ENCODE measurements around the gene SYTL5. TPM values are rescaled to one million over a fixed set of nuclear protein-coding genes. Genes with fewer than 3 reads are reported as not detected.

The SYTL5 gene
- total RNA-seq, 2 experiments from 2014 or later: not detected

DNA sequence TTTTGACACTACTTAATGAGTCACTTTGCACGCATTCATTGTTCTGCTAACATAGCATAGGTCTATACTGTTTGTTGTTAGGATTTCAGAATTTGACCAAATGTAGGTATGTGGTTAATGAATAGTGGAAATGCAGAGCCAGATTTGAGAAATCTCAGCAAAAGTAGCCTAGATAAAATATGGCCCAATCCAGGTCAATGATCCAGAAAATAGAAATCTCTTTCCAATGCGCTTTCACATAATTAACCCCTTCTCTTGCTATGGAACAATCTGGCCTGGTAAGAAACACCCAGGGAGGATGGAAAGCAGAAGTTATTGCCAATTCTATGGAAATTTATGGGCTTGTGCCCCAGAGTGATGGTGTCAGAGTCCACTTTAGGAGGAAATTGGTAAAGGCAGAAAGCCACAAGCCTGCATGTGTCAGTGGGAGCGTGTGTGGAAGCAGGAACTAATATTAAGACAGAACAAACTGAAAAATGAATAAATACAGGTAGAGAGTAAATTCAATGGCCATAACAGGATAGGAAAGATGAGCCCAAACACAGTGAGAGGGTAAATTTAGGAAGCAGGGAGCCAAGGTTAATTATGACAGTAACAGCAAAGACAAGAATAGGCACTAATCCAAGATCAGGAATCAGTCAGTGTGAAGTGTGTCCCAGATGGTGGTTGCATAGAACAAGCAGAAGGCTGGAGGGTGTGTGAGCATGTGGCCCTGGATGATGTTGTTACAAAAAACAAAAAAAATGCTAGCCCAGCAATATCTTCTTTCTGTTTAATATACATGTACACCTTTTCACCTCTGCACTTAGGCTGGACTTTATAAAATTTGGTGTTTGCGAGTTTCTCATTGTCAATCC, 102.9 kb downstream of the SYTL5 start:
- CTCF ChIA-PET: no interaction called here
- ATAC-seq: no peak
- Mint-ChIP-seq H3K4me1 (peaks cover 6% of the 10 kb centered on the region), H3K4me3 (no peak overlapping the region), H3K9me3 (ENCODE audit: low read depth) (no peaks in the 10 kb centered on the region), H3K27ac (no peak overlapping the region), H3K27me3 (peaks cover 3% of the 10 kb centered on the region), H3K36me3 (no peaks in the 10 kb centered on the region)
- DNase-seq: no peak

DNA sequence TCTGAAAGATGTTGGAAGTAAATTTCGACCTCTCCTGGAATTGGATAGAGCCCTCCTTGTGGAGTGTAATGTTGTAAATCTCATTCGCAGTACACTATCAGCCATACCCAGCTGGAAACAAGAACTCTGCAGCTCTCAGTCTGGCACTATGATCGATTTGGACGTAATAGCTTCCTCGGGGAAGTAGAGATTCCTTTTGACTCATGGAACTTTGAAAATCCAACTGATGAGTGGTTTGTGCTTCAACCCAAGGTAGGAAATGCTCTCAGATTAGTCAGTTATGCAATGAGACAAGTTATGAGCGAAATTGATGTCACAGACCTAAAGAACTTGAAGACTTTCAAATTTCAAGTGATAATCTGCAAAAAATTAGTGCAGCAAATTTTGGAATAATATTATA, 103.9 kb downstream of the SYTL5 start:
- no peaks in the 10 kb centered on the region for H3K4me1 Mint-ChIP-seq
- ATAC-seq (no peak), DNase-seq (no peak)
- no peaks in the 10 kb centered on the region for H3K9me3 Mint-ChIP-seq (ENCODE audit: low read depth)
- H3K36me3 Mint-ChIP-seq: no peaks in the 10 kb centered on the region
- no peak overlapping the region for H3K27ac Mint-ChIP-seq
- CTCF ChIA-PET: no interaction called here
- H3K4me3 Mint-ChIP-seq: no peak overlapping the region
- H3K27me3 Mint-ChIP-seq: peaks cover 3% of the 10 kb centered on the region

DNA sequence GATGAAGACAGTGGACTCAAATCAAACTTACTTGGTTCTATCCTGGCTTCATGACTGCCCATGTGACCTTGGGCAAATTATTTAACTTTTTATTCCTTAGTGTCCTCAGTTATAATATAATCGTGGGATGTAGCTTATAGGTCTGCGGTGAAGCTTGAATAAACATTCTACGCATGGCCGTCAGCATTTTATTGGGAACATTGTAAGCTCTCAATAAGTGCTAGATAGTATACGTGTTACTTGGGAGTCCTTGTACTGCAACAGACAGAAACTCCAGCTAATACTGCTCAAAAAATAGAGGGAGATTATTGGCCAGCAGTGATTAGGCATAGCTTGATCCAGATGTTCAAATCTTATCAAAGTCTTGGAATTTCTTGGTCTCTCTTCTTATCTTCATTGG, 104.8 kb downstream of the SYTL5 start:
- H3K9me3 Mint-ChIP-seq (ENCODE audit: low read depth): no peaks in the 10 kb centered on the region
- no peak overlapping the region for H3K4me3 Mint-ChIP-seq
- ATAC-seq (no peak), DNase-seq (no peak)
- H3K4me1 Mint-ChIP-seq: no peaks in the 10 kb centered on the region
- peaks cover 3% of the 10 kb centered on the region for H3K27me3 Mint-ChIP-seq
- H3K27ac Mint-ChIP-seq: no peak overlapping the region
- CTCF ChIA-PET: no interaction called here
- H3K36me3 Mint-ChIP-seq: no peaks in the 10 kb centered on the region

DNA sequence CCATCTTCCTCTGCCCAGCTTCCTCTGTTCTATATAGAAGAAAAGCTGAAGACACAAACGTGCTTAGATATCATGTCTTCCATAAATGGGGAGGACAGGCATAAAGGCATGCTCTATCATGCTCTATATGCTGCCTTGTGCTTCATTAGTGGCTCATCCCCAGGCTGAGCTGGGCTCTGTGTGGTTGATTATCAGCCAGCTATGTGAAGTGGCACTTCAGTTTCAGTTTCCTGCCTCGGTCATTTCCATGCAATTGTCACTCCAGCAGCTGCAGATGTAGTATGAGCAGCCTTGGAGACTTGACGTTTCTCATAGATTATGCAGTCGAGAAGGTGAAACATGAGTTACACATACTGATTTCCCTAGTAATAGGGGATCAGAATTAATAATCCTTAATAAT, 106.2 kb downstream of the SYTL5 start:
- ATAC-seq: no peak
- Mint-ChIP-seq H3K4me3 (no peak overlapping the region), H3K4me1 (no peaks in the 10 kb centered on the region), H3K27ac (no peak overlapping the region), H3K36me3 (no peaks in the 10 kb centered on the region), H3K27me3 (peaks cover 3% of the 10 kb centered on the region), H3K9me3 (ENCODE audit: low read depth) (no peaks in the 10 kb centered on the region)
- CTCF ChIA-PET: no interaction called here
- no peak for DNase-seq

DNA sequence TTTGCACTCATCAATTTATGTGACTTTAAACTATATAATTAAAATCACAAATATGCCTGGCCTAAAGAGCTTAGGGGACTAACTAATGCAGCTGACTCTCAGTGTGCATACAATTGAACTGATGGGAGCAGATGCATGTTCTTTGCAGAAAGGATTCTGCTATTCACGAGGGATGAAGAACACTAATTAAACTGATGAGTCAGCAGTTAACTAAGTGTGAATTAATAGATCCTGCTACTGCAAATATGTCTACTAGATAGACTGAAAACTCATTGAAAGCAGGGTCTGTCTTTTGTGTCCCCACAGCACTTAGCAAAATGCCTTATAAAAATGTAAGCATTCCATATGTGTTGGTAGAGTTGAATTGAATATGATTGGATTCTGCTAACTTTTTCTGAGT, 110.4 kb downstream of the SYTL5 start:
- DNase-seq: no peak
- ATAC-seq: no peak
- Mint-ChIP-seq H3K36me3 (no peaks in the 10 kb centered on the region), H3K9me3 (ENCODE audit: low read depth) (no peaks in the 10 kb centered on the region), H3K27me3 (no peaks in the 10 kb centered on the region), H3K27ac (no peak overlapping the region), H3K4me1 (no peaks in the 10 kb centered on the region), H3K4me3 (no peak overlapping the region)
- CTCF ChIA-PET: no interaction called here

DNA sequence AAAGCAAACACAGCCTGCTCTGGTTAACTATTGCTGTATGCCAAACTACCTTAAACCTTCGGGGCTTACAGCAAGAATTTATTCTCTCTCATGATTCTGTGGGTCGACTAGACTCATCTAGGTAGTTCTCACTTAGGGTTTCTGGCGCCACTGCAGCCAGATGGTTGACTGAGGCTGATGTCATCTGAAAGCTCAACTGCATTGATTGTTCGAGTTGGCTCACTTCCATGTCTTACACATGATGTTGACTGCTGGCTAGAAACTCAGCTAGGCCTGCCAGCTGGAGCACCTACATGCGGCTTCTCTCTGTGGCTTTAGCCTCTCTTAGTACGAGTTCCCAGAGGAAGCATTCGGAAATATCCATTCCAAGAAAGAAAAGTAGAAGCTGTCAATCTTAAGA, 111.1 kb downstream of the SYTL5 start:
- Mint-ChIP-seq H3K4me1 (no peaks in the 10 kb centered on the region), H3K27ac (no peak overlapping the region), H3K9me3 (ENCODE audit: low read depth) (no peaks in the 10 kb centered on the region), H3K27me3 (peaks cover 2% of the 10 kb centered on the region), H3K36me3 (no peaks in the 10 kb centered on the region), H3K4me3 (no peak overlapping the region)
- CTCF ChIA-PET: no interaction called here
- no peak for ATAC-seq
- DNase-seq: no peak

DNA sequence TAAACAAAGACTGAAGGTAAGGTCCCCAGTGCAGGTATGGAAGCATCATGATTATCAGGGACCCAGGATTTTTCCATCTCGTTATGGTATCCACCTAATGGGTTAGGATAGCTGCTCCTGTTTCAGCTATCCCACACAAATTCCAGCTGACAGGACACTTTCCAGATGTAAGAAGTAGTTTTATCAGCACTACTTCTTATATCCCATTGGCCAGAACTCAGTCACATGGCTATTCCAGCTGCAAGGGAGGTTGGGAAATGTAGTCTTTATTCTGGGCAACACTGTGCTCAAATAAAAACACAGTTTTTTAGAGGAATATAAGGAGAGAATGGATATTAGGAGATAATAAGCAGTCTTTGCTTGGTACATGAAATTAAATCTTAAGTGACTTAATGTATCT, 117.6 kb downstream of the SYTL5 start:
- DNase-seq (no peak), ATAC-seq (no peak)
- Mint-ChIP-seq H3K27me3 (peaks cover 2% of the 10 kb centered on the region), H3K36me3 (no peaks in the 10 kb centered on the region), H3K4me3 (no peak overlapping the region), H3K27ac (no peak overlapping the region), H3K4me1 (no peaks in the 10 kb centered on the region), H3K9me3 (ENCODE audit: low read depth) (no peaks in the 10 kb centered on the region)
- CTCF ChIA-PET: no interaction called here

DNA sequence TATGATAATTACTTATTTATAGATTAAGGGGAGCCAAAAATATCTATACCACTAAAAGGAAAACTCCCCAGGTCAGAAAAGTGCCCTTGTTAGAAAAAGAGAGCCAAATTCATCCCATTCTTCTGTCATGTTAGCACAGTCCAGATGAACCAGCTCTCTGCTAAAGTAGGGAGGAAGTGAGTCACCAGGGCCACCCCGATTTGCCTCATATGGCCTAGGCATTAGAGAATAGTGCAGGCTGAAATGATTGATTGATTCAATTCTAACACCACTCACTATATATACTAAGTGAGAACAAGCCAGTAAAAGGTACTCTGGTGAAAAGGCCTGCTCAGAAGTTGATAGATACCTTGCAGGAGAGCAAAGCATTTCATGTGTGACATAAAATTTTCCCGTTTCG, 119.8 kb downstream of the SYTL5 start:
- Mint-ChIP-seq H3K27me3 (peaks cover 2% of the 10 kb centered on the region), H3K36me3 (no peaks in the 10 kb centered on the region), H3K4me1 (no peaks in the 10 kb centered on the region), H3K27ac (no peak overlapping the region), H3K4me3 (no peak overlapping the region), H3K9me3 (ENCODE audit: low read depth) (no peaks in the 10 kb centered on the region)
- CTCF ChIA-PET: no interaction called here
- no peak for ATAC-seq
- no peak for DNase-seq

DNA sequence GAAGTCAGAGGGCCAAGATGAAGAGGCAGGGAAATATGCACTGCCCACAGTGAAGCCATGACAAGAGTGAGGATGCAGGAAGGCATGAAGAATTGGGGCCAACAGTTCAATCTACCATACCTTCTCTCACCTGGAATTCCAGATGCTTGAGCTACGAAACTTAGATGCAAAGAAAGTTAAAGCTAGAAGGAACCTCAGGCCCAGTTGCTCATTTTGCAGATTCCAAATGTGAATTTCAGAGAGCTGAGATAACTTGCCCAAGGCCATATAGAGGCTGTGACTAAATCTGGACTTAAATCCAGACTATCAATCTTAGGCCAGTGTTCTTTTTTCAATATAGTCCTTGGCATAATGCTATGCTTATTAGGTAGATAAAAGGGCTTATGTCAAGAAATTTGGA, 121.6 kb downstream of the SYTL5 start:
- H3K4me3 Mint-ChIP-seq: no peak overlapping the region
- no peaks in the 10 kb centered on the region for H3K4me1 Mint-ChIP-seq
- CTCF ChIA-PET: no interaction called here
- H3K36me3 Mint-ChIP-seq: no peaks in the 10 kb centered on the region
- ATAC-seq: no peak
- no peaks in the 10 kb centered on the region for H3K9me3 Mint-ChIP-seq (ENCODE audit: low read depth)
- DNase-seq: no peak
- no peaks in the 10 kb centered on the region for H3K27me3 Mint-ChIP-seq
- no peak overlapping the region for H3K27ac Mint-ChIP-seq

DNA sequence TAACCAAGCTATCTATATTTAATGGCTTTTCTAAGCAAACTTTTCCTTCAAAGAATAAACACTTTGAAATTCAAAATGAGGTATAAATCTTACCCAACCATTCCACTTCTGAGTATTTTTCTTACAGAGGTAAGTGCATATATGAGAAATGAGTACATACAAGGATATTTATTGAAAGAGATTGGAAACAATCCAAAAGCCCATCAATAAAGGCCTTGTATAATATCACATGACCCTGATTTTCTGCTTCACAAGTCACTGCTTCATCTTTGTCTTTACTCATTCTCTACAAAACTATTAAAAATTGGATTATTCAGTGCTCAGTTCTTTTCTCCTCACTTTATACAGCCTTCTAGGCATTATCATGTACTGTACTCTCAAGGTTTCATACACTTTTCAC, 123.0 kb downstream of the SYTL5 start:
- ATAC-seq: no peak
- no peak overlapping the region for H3K4me3 Mint-ChIP-seq
- no peaks in the 10 kb centered on the region for H3K4me1 Mint-ChIP-seq
- peaks cover 3% of the 10 kb centered on the region for H3K27me3 Mint-ChIP-seq
- H3K9me3 Mint-ChIP-seq (ENCODE audit: low read depth): no peaks in the 10 kb centered on the region
- DNase-seq: no peak
- H3K36me3 Mint-ChIP-seq: no peaks in the 10 kb centered on the region
- CTCF ChIA-PET: no interaction called here
- H3K27ac Mint-ChIP-seq: no peak overlapping the region

DNA sequence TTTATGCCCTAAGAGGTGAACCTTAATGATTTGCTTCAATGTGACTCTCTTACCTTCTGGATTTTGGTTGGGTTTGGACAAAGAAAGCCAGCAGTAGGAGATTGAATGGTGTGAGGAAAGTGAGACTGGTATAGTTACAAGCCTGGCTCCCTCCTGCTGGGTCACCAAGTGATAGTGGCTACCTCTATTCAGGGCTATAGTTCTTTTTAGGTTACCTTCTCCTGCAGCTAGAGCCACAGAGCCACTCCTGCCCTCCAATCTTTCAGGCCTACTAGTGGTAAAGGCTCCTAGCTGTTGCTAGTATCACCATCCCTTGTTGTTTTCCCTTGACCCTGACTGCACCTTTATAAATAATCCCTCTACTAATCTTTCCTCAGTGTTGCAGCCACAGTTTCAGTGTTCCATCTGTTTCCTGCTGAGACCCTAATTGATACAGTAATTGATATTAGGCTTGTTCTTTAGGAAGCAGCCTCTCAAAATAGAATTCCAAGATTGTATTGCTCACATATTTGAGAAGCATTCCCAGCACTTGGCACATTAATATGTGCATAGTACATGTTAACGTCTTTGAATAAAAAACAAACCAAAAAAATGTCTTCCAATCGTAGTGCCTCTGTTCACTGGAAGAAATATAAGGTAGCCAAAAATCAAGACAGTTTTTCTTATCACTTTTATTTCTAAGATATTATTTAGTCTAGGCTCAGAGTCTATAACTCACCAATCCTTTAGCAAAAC, 132.0 kb downstream of the SYTL5 start:
- Mint-ChIP-seq H3K27me3 (peaks cover 4% of the 10 kb centered on the region), H3K36me3 (no peaks in the 10 kb centered on the region), H3K4me1 (no peaks in the 10 kb centered on the region), H3K27ac (no peak overlapping the region), H3K9me3 (ENCODE audit: low read depth) (no peaks in the 10 kb centered on the region), H3K4me3 (no peak overlapping the region)
- no peak for DNase-seq
- CTCF ChIA-PET: no interaction called here
- no peak for ATAC-seq

DNA sequence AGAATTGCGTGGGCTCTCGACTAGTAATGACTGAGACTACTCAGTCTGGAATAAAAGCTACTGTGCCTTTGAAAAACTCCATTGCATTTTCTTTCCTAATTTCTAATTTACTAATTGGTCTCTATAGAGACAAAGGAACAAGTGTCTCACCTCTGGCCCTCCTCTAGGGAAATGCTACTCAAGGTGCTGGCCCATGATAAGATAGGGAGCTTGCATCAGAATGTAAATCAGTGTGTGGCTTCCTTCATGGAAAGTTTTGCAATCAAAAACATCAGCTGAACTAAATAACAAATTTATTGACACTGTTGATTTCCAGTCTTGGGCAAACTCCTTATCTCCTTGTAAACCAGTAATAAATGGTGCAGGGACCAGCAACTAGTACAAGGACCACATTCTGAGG, 132.5 kb downstream of the SYTL5 start:
- Mint-ChIP-seq H3K36me3 (no peaks in the 10 kb centered on the region), H3K9me3 (ENCODE audit: low read depth) (no peaks in the 10 kb centered on the region), H3K27ac (no peak overlapping the region), H3K27me3 (peaks cover 4% of the 10 kb centered on the region), H3K4me1 (no peaks in the 10 kb centered on the region), H3K4me3 (no peak overlapping the region)
- CTCF ChIA-PET: no interaction called here
- ATAC-seq: no peak
- no peak for DNase-seq

DNA sequence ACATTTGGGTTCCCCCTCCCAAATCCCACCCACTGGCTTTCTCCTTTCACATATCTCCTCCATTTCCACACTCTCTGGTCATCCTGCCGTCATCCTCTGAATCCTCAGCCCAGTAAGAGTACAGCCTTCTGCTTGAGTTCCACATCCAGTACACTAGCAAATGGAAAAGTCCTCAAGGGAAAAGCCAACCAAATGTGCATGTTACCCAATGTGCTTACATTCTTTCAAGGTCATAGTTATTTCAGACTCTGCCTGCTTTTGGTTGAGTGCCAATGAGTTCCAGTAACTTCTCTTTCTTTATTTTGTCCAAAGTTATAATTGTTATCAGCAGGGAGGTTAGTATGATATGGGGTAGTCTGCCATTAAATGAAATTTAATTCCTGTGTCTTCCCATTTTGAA, 136.3 kb downstream of the SYTL5 start:
- Mint-ChIP-seq H3K4me1 (no peaks in the 10 kb centered on the region), H3K9me3 (ENCODE audit: low read depth) (no peaks in the 10 kb centered on the region), H3K36me3 (no peaks in the 10 kb centered on the region), H3K27ac (no peak overlapping the region), H3K27me3 (peaks cover 5% of the 10 kb centered on the region), H3K4me3 (no peak overlapping the region)
- ATAC-seq (no peak), DNase-seq (no peak)
- CTCF ChIA-PET: no interaction called here

DNA sequence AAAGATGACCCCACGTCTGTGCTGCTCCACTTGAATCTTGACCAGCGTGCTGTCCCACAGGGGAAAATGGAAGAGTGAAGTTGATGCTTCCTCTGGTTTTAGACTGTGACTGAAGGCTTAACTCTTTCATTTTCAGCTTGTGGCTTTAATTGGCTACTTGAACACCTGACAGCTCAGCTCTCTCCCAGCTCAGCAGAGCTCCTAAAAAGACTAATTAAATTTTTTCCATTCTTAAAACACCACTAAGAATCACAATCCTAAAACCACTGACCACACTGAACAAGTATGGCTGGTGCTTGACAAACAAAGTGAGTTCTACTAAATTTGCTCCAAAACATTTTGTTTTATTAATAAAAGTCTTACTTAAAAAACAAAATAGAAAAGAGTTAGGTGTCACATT, 142.7 kb downstream of the SYTL5 start:
- H3K27ac Mint-ChIP-seq: no peak overlapping the region

More for the DNA sequence above, 142.7 kb downstream of the SYTL5 start:
- CTCF ChIA-PET: no interaction called here
- Mint-ChIP-seq H3K9me3 (ENCODE audit: low read depth) (no peaks in the 10 kb centered on the region), H3K4me1 (no peaks in the 10 kb centered on the region), H3K4me3 (no peak overlapping the region), H3K27me3 (peaks cover 12% of the 10 kb centered on the region), H3K36me3 (no peaks in the 10 kb centered on the region)
- ATAC-seq (no peak), DNase-seq (no peak)
